ENCODE data around the gene FAM13C. TPM values are rescaled to one million over a fixed set of nuclear protein-coding genes. Genes with fewer than 3 reads are reported as not detected.

Gene FAM13C
- total RNA-seq, 4 donors from 2014 or later: 6.0 to 21.8 (median 10.5) TPM

GRCh38 chr10:59270492-59270891, 91.9 kb downstream of the FAM13C start:
- no peak for TF ChIP-seq CTCF (IDR thresholded peaks at IDR 0.05)
- TF ChIP-seq EP300 (IDR thresholded peaks at IDR 0.05): no peak
- no peak for TF ChIP-seq POLR2A (IDR thresholded peaks at IDR 0.05)
- no peak for TF ChIP-seq POLR2AphosphoS5 (IDR thresholded peaks at IDR 0.05)
- WGBS: 86% methylated on average over 3 of the region's 3 CpGs
- H3K27me3 ChIP-seq: no peaks in the 10 kb centered on the region

GRCh38 chr10:59269651-59270050, 92.7 kb downstream of the FAM13C start:
- H3K27ac ChIP-seq: no peak overlapping the region
- H3K4me1 ChIP-seq: no peaks in the 10 kb centered on the region
- H3K36me3 ChIP-seq: no peaks in the 10 kb centered on the region
- DNase-seq (ENCODE audit: low spot score in 2 of 2): no peak
- H3K9me3 ChIP-seq: no peaks in the 10 kb centered on the region
- no peaks in the 10 kb centered on the region for H3K27me3 ChIP-seq
- H3K4me3 ChIP-seq: no peak overlapping the region
- TF ChIP-seq EP300 (IDR thresholded peaks at IDR 0.05): no peak
- WGBS: 93% methylated on average over 6 of the region's 6 CpGs

More at GRCh38 chr10:59270492-59270891, 91.9 kb downstream of the FAM13C start:
- Histone ChIP-seq H3K9me3 (no peaks in the 10 kb centered on the region), H3K27ac (no peak overlapping the region), H3K4me3 (no peak overlapping the region), H3K36me3 (no peaks in the 10 kb centered on the region), H3K4me1 (no peaks in the 10 kb centered on the region)
- DNase-seq (ENCODE audit: low spot score in 2 of 2): no peak

- H3K36me3 ChIP-seq: peaks cover 2% of the 10 kb centered on the region
- H3K4me1 ChIP-seq: no peaks in the 10 kb centered on the region
- TF ChIP-seq EP300 (IDR thresholded peaks at IDR 0.05) (no peak), POLR2A (IDR thresholded peaks at IDR 0.05) (no peak), POLR2AphosphoS5 (IDR thresholded peaks at IDR 0.05) (no peak), CTCF (IDR thresholded peaks at IDR 0.05) (no peak)
- DNase-seq (ENCODE audit: low spot score in 2 of 2): no peak
- no peak overlapping the region for H3K27ac ChIP-seq
- H3K27me3 ChIP-seq: no peaks in the 10 kb centered on the region
- H3K4me3 ChIP-seq: no peak overlapping the region
- 90% methylated on average over 7 of the region's 7 CpGs for WGBS
- H3K9me3 ChIP-seq: no peaks in the 10 kb centered on the region
Observed at GRCh38 chr10:59268460-59268859, 93.9 kb downstream of the FAM13C start.

- H3K36me3 ChIP-seq: peaks cover 2% of the 10 kb centered on the region
- no peak overlapping the region for H3K4me3 ChIP-seq
- TF ChIP-seq POLR2AphosphoS5 (IDR thresholded peaks at IDR 0.05) (no peak), CTCF (IDR thresholded peaks at IDR 0.05) (no peak), POLR2A (IDR thresholded peaks at IDR 0.05) (no peak), EP300 (IDR thresholded peaks at IDR 0.05) (no peak)
- no peak overlapping the region for H3K27ac ChIP-seq
- DNase-seq (ENCODE audit: low spot score in 2 of 2): no peak
- H3K27me3 ChIP-seq: no peaks in the 10 kb centered on the region
- no peaks in the 10 kb centered on the region for H3K9me3 ChIP-seq
- H3K4me1 ChIP-seq: no peaks in the 10 kb centered on the region
- WGBS: 72% methylated on average over 3 of the region's 3 CpGs
Observed at GRCh38 chr10:59266321-59266720, 96.0 kb downstream of the FAM13C start.

- TF ChIP-seq EP300 (IDR thresholded peaks at IDR 0.05) (no peak), POLR2A (IDR thresholded peaks at IDR 0.05) (no peak), POLR2AphosphoS5 (IDR thresholded peaks at IDR 0.05) (no peak), CTCF (IDR thresholded peaks at IDR 0.05) (no peak)
- Histone ChIP-seq H3K36me3 (peaks cover 2% of the 10 kb centered on the region), H3K27me3 (no peaks in the 10 kb centered on the region), H3K4me3 (no peak overlapping the region), H3K4me1 (no peaks in the 10 kb centered on the region), H3K9me3 (no peaks in the 10 kb centered on the region), H3K27ac (no peak overlapping the region)
- no peak for DNase-seq (ENCODE audit: low spot score in 2 of 2)
- 58% methylated on average over 5 of the region's 5 CpGs for WGBS
Observed at GRCh38 chr10:59265141-59265540, 97.2 kb downstream of the FAM13C start.

GRCh38 chr10:59258890-59259289, 103.5 kb downstream of the FAM13C start:
- Histone ChIP-seq H3K9me3 (no peaks in the 10 kb centered on the region), H3K36me3 (peaks cover 2% of the 10 kb centered on the region), H3K4me1 (no peaks in the 10 kb centered on the region), H3K27ac (no peak overlapping the region), H3K4me3 (no peak overlapping the region), H3K27me3 (no peaks in the 10 kb centered on the region)
- DNase-seq (ENCODE audit: low spot score in 2 of 2): no peak
- no peak for TF ChIP-seq EP300 (IDR thresholded peaks at IDR 0.05)
- TF ChIP-seq CTCF (IDR thresholded peaks at IDR 0.05): no peak
- TF ChIP-seq POLR2AphosphoS5 (IDR thresholded peaks at IDR 0.05): no peak
- TF ChIP-seq POLR2A (IDR thresholded peaks at IDR 0.05): no peak
- WGBS: 93% methylated on average over 1 of the region's 1 CpG
